GM23248 (cell line): ENCODE data around the gene CLCN1. TPM values are rescaled to one million over a fixed set of nuclear protein-coding genes. Genes with fewer than 3 reads are reported as not detected.
"Not testable (repeated sequence)": the region's sequence is repeated elsewhere in the genome, so short reads cannot be mapped to it uniquely, and the experiment has no call there.

Source experiments
- DNase-seq: peaks from one replicate; pipeline ENCODE4 v3.0.0-alpha.2; 2015
- H2AFZ ChIP-seq: fragments of 200-600 bp; sonication (generic); 2 replicates; pipeline ENCODE4 v1.6.1; 2016; ENCODE audit warnings: antibody characterized with exemption
- H3F3A ChIP-seq: fragments of 200-600 bp; sonication (generic); 2 replicates; pipeline ENCODE4 v1.6.1; 2016; ENCODE audit warnings: mild to moderate bottlenecking, antibody characterized with exemption, mixed run types; ENCODE audit not compliant: insufficient read depth
- H3K27ac ChIP-seq: fragments of 200-600 bp; sonication (generic); 2 replicates; pipeline ENCODE4 v1.5.1; 2016; ENCODE audit warnings: mild to moderate bottlenecking
- H3K27me3 ChIP-seq: fragments of 200-600 bp; sonication (generic); replicated peaks from 2 replicates; pipeline ENCODE4 v1.6.1; 2016; ENCODE audit warnings: mild to moderate bottlenecking; ENCODE audit not compliant: insufficient read depth
- H3K36me3 ChIP-seq: fragments of 200-600 bp; sonication (generic); 2 replicates; pipeline ENCODE4 v1.6.1; 2016; ENCODE audit warnings: low read depth, mild to moderate bottlenecking
- H3K4me1 ChIP-seq: fragments of 200-600 bp; sonication (generic); 2 replicates; pipeline ENCODE4 v1.6.1; 2016; ENCODE audit warnings: mild to moderate bottlenecking; ENCODE audit not compliant: insufficient read depth
- H3K4me2 ChIP-seq: fragments of 200-600 bp; sonication (generic); one replicate; pipeline ENCODE4 v1.6.1; 2016; ENCODE audit warnings: mild to moderate bottlenecking; ENCODE audit not compliant: unreplicated experiment
- H3K4me3 ChIP-seq: fragments of 200-600 bp; sonication (generic); 2 replicates; pipeline ENCODE4 v1.5.1; 2016; ENCODE audit warnings: mild to moderate bottlenecking
- H3K79me2 ChIP-seq: fragments of 200-600 bp; sonication (generic); 2 replicates; pipeline ENCODE4 v1.6.1; 2016; ENCODE audit warnings: mild to moderate bottlenecking; ENCODE audit not compliant: insufficient read depth
- H3K9ac ChIP-seq: fragments of 200-600 bp; sonication (generic); 2 replicates; pipeline ENCODE4 v1.6.1; 2016; ENCODE audit warnings: mild to moderate bottlenecking
- H3K9me2 ChIP-seq: fragments of 200-600 bp; sonication (generic); 2 replicates; pipeline ENCODE4 v1.6.1; 2016; ENCODE audit warnings: mixed run types, mild to moderate bottlenecking, moderate library complexity; ENCODE audit not compliant: insufficient read depth
- H3K9me3 ChIP-seq: fragments of 200-600 bp; sonication (generic); one replicate; pipeline ENCODE4 v1.6.1; 2017; ENCODE audit warnings: low read depth
- H4K20me1 ChIP-seq: fragments of 200-600 bp; sonication (generic); 2 replicates; pipeline ENCODE4 v1.6.0; 2016; ENCODE audit not compliant: insufficient read depth
- EZH2 ChIP-seq: fragments of 200-600 bp; sonication (generic); IDR thresholded peaks from 2 replicates; pipeline ENCODE4 v1.6.1; 2018; ENCODE audit warnings: antibody characterized with exemption, mild to moderate bottlenecking; ENCODE audit not compliant: insufficient read depth, poor library complexity, severe bottlenecking
- EZH2phosphoT487 ChIP-seq: fragments of 200-600 bp; sonication (generic); IDR thresholded peaks from 2 replicates; pipeline ENCODE4 v1.6.1; 2018; ENCODE audit warnings: antibody characterized with exemption, moderate library complexity, mild to moderate bottlenecking, low read depth; ENCODE audit not compliant: insufficient read depth
- WGBS, 2 experiments: methylation state at CpG; one replicate each; pipeline ENCODE4 v1.1.6; 2015 to 2017; ENCODE audit warnings: low lambda C conversion rate in 2 of 2, low coverage in 1 of 2; ENCODE audit errors: missing lambda C conversion rate in 2 of 2; 5-methylcytosine and 5-hydroxymethylcytosine counted together
- in situ Hi-C: fragments of 300-500 bp; cut with MboI; formaldehyde crosslinking; loops from 2 replicates; pipeline ENCODE4 v1.15.0; 2020
- polyA plus RNA-seq: library from polyadenylated mRNA; unstranded; fragments of >200 nt; fragmentation: Nextera tagmentation; extraction: Ambion mirVana; gene quantifications from 2 replicates; pipeline ENCODE4 v1.2.1, GENCODE V29; 2016
- total RNA-seq: library from RNA; depleted of rRNA; stranded (reverse); fragments of >200 nt; shearing (Covaris generic); gene quantifications from 2 replicates; pipeline ENCODE4 v1.2.3, GENCODE V29; 2014

The CLCN1 gene
- total and polyA plus RNA-seq, 2 experiments from 2014 or later: not detected

DNA sequence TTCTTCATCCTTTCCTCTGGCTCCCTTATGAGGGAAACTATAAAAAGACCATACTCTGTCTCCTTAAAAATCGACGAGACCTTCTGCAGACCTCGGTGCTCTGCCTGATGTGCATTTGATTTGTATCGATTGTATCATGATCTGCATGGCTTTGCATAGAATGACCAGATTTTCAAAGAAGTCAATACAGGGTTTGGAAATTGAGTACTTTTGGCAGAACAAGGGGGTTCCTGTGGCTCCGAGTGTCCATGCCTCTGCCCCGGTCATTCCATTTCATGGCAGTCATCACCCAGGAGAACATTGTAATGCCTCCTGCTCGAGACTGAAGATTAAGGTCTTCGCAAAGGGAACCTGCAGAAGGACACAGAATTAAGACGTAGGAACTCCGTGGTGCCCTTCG, 27.1 kb upstream of the CLCN1 start:
- Histone ChIP-seq H3F3A (peaks cover 12% of the 10 kb centered on the region), H3K4me3 (peak overlapping the region; percentile 94), H3K79me2 (peaks cover 53% of the 10 kb centered on the region), H3K27ac (peak overlapping the region; percentile 82), H3K9ac (peak overlapping the region; percentile 94), H3K4me1 (peaks cover 19% of the 10 kb centered on the region; the same call in 1 of the 2 replicates), H3K27me3 (no peaks in the 10 kb centered on the region), H4K20me1 (no peaks in the 10 kb centered on the region), H3K9me2 (no peaks in the 10 kb centered on the region), H3K9me3 (no peaks in the 10 kb centered on the region), H2AFZ (peak overlapping the region; percentile 96), H3K36me3 (peaks cover 3% of the 10 kb centered on the region; the same call in 1 of the 2 replicates), H3K4me2 (peak overlapping the region; percentile 97)
- TF ChIP-seq EZH2 (no peak), EZH2phosphoT487 (no peak)
- peak; percentile 70 for DNase-seq
- in situ Hi-C loops: no loop called here
- WGBS, 2 experiments: 2 to 3% methylated on average over 11 of the region's 11 CpGs

DNA sequence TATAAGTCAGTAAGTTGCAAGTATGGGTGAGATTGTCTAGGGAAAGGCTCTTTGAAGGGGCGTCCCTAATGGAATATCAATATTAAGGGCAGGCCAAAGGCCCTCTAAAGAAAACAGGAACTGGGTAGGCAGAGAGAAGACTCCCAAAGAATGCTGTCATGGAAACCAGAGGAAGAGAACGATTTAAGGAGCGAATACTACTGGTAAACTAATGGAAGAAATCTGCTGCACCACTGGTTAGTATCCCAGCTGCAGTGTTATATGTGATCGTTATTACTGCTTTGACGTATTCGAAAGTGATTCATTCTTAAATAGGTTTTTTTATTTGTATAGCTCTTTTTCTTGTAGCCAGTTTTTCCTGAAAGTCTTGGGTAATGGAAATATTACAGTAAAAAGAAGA, 26.5 kb upstream of the CLCN1 start:
- Histone ChIP-seq H3K9me3 (no peaks in the 10 kb centered on the region), H2AFZ (peak overlapping the region; percentile 96), H3K4me2 (peak overlapping the region; percentile 97), H3K9me2 (no peaks in the 10 kb centered on the region), H3K79me2 (peaks cover 59% of the 10 kb centered on the region), H3K4me3 (peak overlapping the region; percentile 94), H3K27ac (peak overlapping the region; percentile 82), H3K27me3 (no peaks in the 10 kb centered on the region), H3K9ac (peak overlapping the region; percentile 94), H3F3A (peaks cover 12% of the 10 kb centered on the region), H3K4me1 (peaks cover 19% of the 10 kb centered on the region; the same call in 1 of the 2 replicates), H4K20me1 (no peaks in the 10 kb centered on the region), H3K36me3 (peaks cover 9% of the 10 kb centered on the region)
- TF ChIP-seq EZH2 (no peak), EZH2phosphoT487 (no peak)
- peak; percentile 61 for DNase-seq
- WGBS, 2 experiments: 6 to 7% methylated on average over 6 of the region's 6 CpGs
- in situ Hi-C loops: no loop called here

DNA sequence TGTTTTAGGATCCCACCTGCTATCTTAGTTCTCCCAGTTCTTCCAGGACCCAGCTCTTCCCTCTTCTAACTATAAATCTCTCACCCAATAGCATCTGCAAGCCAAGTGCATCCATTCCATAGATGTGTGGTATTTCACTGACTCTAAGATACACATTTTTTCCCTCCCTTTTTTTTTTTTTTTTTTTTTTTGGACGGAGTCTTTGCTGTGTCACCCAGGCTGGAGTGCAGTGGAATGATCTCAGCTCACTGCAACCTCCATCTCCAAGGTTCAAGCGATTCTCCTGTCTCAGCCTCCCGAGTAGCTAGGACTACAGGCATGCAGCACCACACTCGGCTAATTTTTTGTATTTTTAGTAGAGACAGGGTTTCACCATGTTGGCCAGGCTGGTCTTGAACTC, 26.0 kb upstream of the CLCN1 start:
- WGBS, 2 experiments: 59 to 66% methylated on average over 3 to 4 of the region's 4 CpGs
- H3K9me2 ChIP-seq, H4K20me1 ChIP-seq, H3K9me3 ChIP-seq, DNase-seq, in situ Hi-C loops, H3K27me3 ChIP-seq, H2AFZ ChIP-seq: not testable (repeated sequence)
- peak overlapping the region; percentile 94 for H3K9ac ChIP-seq
- peak overlapping the region; percentile 94 for H3K4me3 ChIP-seq
- peaks cover 12% of the 10 kb centered on the region for H3F3A ChIP-seq
- H3K36me3 ChIP-seq: peaks cover 14% of the 10 kb centered on the region
- H3K79me2 ChIP-seq: peaks cover 61% of the 10 kb centered on the region
- H3K27ac ChIP-seq: peak overlapping the region; percentile 82
- peaks cover 19% of the 10 kb centered on the region; the same call in 1 of the 2 replicates for H3K4me1 ChIP-seq
- H3K4me2 ChIP-seq: peak overlapping the region; percentile 97

DNA sequence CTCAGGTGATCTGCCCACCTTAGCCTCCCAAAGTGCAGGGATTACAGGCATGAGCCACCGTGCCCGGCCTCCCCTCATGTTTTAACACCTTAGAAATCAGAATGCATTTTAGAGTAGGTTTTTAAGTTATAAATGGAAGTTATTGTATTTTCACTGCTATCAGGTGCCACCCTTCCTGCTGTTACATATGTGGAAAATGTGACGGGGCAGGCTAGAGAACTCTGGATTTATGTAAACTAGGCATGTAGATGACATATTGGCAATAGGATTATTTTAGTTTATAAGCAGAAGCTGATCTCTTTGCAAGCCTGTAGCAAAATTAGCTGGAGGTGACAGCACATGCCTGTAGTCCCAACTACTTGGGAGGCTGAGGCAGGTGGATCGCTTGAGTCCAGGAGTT, 25.6 kb upstream of the CLCN1 start:
- no peaks in the 10 kb centered on the region for H3K27me3 ChIP-seq
- no peak overlapping the region for H2AFZ ChIP-seq
- H3K36me3 ChIP-seq: peaks cover 18% of the 10 kb centered on the region
- peaks cover 19% of the 10 kb centered on the region; the same call in 1 of the 2 replicates for H3K4me1 ChIP-seq
- H3K4me2 ChIP-seq: no peak overlapping the region
- no peaks in the 10 kb centered on the region for H4K20me1 ChIP-seq
- TF ChIP-seq EZH2 (no peak), EZH2phosphoT487 (no peak)
- H3K9me2 ChIP-seq: no peaks in the 10 kb centered on the region
- peaks cover 12% of the 10 kb centered on the region for H3F3A ChIP-seq
- 0 out of 2 replicates have a peak overlapping the region, but pooled peaks have one; percentile 94 for H3K9ac ChIP-seq
- WGBS, 2 experiments: 81 to 89% methylated on average over 4 of the region's 4 CpGs
- in situ Hi-C loops: no loop called here
- no peaks in the 10 kb centered on the region for H3K9me3 ChIP-seq
- no peak for DNase-seq
- H3K79me2 ChIP-seq: peaks cover 66% of the 10 kb centered on the region
- peak overlapping the region; percentile 82; the same call in 1 of the 2 replicates for H3K27ac ChIP-seq
- H3K4me3 ChIP-seq: 0 out of 2 replicates have a peak overlapping the region, but pooled peaks have one; percentile 11

DNA sequence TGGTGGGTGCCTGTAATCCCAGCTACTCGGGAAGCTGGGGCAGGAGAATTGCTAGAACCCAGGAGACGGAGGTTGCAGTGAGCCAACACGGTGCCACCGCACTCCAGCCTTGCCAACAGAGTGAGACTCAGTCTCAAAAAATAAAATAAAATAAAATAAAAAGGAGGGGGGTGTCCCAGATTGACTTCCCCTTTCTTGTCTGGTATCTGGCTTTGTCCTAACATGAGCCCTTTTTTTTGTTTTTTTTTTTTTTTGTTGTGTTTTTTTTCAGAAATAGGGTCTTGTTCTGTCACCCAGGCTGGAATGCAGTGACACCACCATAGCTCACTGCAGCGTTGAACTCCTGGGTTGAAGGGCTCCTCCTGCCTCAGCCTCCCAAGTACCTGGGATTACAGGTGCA, 23.0 kb upstream of the CLCN1 start:
- Histone ChIP-seq H3K4me2 (no peak overlapping the region), H3K27me3 (no peaks in the 10 kb centered on the region), H3K9ac (no peak overlapping the region), H3K9me3 (no peaks in the 10 kb centered on the region), H3K27ac (no peak overlapping the region), H3K36me3 (peaks cover 31% of the 10 kb centered on the region), H3K79me2 (peaks cover 77% of the 10 kb centered on the region), H3F3A (peaks cover 17% of the 10 kb centered on the region), H3K4me1 (peaks cover 19% of the 10 kb centered on the region; the same call in 1 of the 2 replicates), H3K4me3 (no peak overlapping the region), H4K20me1 (no peaks in the 10 kb centered on the region), H3K9me2 (no peaks in the 10 kb centered on the region), H2AFZ (no peak overlapping the region)
- no peak for DNase-seq
- in situ Hi-C loops: no loop called here
- no peak for TF ChIP-seq EZH2phosphoT487
- TF ChIP-seq EZH2: no peak
- 87 to 90% methylated on average over 5 of the region's 5 CpGs for WGBS, 2 experiments
